ENCODE results near the gene JPH3. TPM values are rescaled to one million over a fixed set of nuclear protein-coding genes. Genes with fewer than 3 reads are reported as not detected.

Gene JPH3
- polyA plus RNA-seq, 1 donor (not counting 4 experiments of a cell fraction or from before 2014, with no cell fraction given), result not detected

DNA sequence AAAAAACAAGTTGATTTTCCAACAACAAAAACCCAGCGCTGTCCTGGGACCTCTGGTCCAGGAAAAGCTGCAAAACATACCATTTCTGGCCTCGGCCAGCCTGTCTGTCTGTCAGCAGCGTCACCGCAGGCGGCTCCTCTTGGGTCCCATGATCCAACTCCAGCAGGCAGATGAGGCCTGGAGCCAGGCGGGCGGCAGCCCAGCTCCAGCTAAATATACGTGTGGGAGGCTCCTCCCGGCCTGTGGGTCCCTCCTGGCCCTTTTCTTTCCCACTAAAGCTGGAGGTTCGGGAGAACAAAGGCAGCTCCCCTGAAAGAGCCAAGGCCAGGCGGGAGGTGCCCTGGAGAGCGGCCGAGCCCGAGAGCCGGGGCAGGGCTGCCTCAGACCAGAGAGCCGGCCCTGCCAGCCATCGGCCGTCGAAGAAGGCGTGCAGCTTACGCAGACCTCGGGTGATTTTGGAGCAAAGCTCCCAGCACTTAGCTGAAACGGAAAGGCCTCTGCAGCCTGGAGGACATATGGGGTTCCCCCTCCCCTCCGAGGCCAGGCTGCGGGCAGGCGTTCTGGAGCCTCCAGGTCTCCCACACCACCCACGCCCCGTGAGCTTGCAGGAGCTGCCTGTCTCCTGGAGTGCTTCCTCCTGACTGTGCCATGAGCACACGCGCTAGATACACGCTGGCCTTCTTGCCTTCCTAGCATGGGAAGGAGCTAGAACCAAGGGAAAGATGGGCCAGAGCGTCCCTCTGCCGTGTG, 19.9 kb upstream of the JPH3 start:
- FAIRE-seq (no peak), DNase-seq (ENCODE audit: low read depth, low spot score) (no peak)
- no peak overlapping the region for H3K4me3 ChIP-seq (ENCODE audit: control insufficient read depth in 2 of 3, extremely low read depth in 1 of 3, insufficient read depth in 2 of 3, low read depth in 1 of 3, low read length in 3 of 3)
- peaks cover 5% of the 10 kb centered on the region for H3K4me1 ChIP-seq (ENCODE audit: control insufficient read depth, extremely low read depth, insufficient read depth, low read length)
- H4K20me1 ChIP-seq (ENCODE audit: control insufficient read depth, extremely low read depth, insufficient read depth, low read length), result no peaks in the 10 kb centered on the region
- no peaks in the 10 kb centered on the region for H3K79me2 ChIP-seq (ENCODE audit: control insufficient read depth, insufficient read depth, low read length)
- H3K27ac ChIP-seq (ENCODE audit: control insufficient read depth, insufficient read depth, low read length), result no peak overlapping the region
- no peaks in the 10 kb centered on the region for H3K9me3 ChIP-seq (ENCODE audit: control insufficient read depth, low read depth, low read length)
- peak overlapping the region; percentile 34 for H3K4me2 ChIP-seq (ENCODE audit: control insufficient read depth, extremely low read depth, insufficient read depth, low read depth, low read length)
- dilution Hi-C loops (cut with MboI; ENCODE audit: extremely low pct_ligation_motif_present, low sequenced_read_pairs), result no loop called here
- H3K9ac ChIP-seq (ENCODE audit: control insufficient read depth, extremely low read depth, insufficient read depth, low read length), result no peak overlapping the region
- peaks cover 34% of the 10 kb centered on the region for H3K27me3 ChIP-seq (ENCODE audit: control insufficient read depth, extremely low read depth, insufficient read depth, low read length)
- no peak overlapping the region for H2AFZ ChIP-seq (ENCODE audit: control insufficient read depth, low read length)
- TF ChIP-seq, protein P1, sequence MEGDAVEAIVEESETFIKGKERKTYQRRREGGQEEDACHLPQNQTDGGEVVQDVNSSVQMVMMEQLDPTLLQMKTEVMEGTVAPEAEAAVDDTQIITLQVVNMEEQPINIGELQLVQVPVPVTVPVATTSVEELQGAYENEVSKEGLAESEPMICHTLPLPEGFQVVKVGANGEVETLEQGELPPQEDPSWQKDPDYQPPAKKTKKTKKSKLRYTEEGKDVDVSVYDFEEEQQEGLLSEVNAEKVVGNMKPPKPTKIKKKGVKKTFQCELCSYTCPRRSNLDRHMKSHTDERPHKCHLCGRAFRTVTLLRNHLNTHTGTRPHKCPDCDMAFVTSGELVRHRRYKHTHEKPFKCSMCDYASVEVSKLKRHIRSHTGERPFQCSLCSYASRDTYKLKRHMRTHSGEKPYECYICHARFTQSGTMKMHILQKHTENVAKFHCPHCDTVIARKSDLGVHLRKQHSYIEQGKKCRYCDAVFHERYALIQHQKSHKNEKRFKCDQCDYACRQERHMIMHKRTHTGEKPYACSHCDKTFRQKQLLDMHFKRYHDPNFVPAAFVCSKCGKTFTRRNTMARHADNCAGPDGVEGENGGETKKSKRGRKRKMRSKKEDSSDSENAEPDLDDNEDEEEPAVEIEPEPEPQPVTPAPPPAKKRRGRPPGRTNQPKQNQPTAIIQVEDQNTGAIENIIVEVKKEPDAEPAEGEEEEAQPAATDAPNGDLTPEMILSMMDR (optimal IDR thresholded peaks at IDR 0.05 in 1 of 3, IDR thresholded peaks at IDR 0.05 in 1 of 3, conservative IDR thresholded peaks at IDR 0.05 in 1 of 3; ENCODE audit: extremely low read depth in 1 of 3, insufficient read depth in 2 of 3, low read length in 3 of 3), result no peak
- TF ChIP-seq EZH2 (IDR thresholded peaks at IDR 0.05; ENCODE audit: low read length), result no peak
- H3K36me3 ChIP-seq (ENCODE audit: control insufficient read depth in 2 of 2, extremely low read depth in 1 of 2, insufficient read depth in 2 of 2, low read length in 2 of 2), result no peaks in the 10 kb centered on the region
- H3K9me1 ChIP-seq (ENCODE audit: control insufficient read depth, extremely low read depth, insufficient read depth, low read length), result no peaks in the 10 kb centered on the region

DNA sequence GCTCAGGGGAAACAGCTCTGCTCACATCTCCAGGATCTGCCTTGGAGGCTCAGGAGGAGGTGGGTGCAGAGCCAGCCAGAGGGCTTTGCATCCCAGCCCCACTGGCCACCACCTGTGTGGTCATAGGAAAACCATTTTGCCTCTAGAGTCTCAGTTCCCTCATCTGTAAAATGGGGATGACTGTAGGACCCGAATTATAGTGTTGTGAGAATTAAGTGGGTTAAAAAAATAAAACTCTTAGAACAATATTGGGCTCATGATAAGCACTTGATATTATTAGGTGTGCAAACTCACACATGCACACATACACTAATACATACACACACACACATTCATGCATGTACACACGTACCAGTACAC, 19.4 kb upstream of the JPH3 start:
- no peaks in the 10 kb centered on the region for H3K36me3 ChIP-seq (ENCODE audit: control insufficient read depth in 2 of 2, extremely low read depth in 1 of 2, insufficient read depth in 2 of 2, low read length in 2 of 2)
- no peak overlapping the region for H3K4me3 ChIP-seq (ENCODE audit: control insufficient read depth in 2 of 3, extremely low read depth in 1 of 3, insufficient read depth in 2 of 3, low read depth in 1 of 3, low read length in 3 of 3)
- H3K9me1 ChIP-seq (ENCODE audit: control insufficient read depth, extremely low read depth, insufficient read depth, low read length), result no peaks in the 10 kb centered on the region
- H3K27ac ChIP-seq (ENCODE audit: control insufficient read depth, insufficient read depth, low read length), result no peak overlapping the region
- no peak overlapping the region for H3K9ac ChIP-seq (ENCODE audit: control insufficient read depth, extremely low read depth, insufficient read depth, low read length)
- H3K4me2 ChIP-seq (ENCODE audit: control insufficient read depth, extremely low read depth, insufficient read depth, low read depth, low read length), result no peak overlapping the region
- no peak for TF ChIP-seq EZH2 (IDR thresholded peaks at IDR 0.05; ENCODE audit: low read length)
- TF ChIP-seq, protein P1 (optimal IDR thresholded peaks at IDR 0.05 in 1 of 3, IDR thresholded peaks at IDR 0.05 in 1 of 3, conservative IDR thresholded peaks at IDR 0.05 in 1 of 3; ENCODE audit: extremely low read depth in 1 of 3, insufficient read depth in 2 of 3, low read length in 3 of 3), result no peak
- H3K4me1 ChIP-seq (ENCODE audit: control insufficient read depth, extremely low read depth, insufficient read depth, low read length), result peaks cover 5% of the 10 kb centered on the region
- H2AFZ ChIP-seq (ENCODE audit: control insufficient read depth, low read length), result no peak overlapping the region
- no peaks in the 10 kb centered on the region for H3K79me2 ChIP-seq (ENCODE audit: control insufficient read depth, insufficient read depth, low read length)
- DNase-seq (ENCODE audit: low read depth, low spot score) (no peak), FAIRE-seq (no peak)
- no peaks in the 10 kb centered on the region for H3K9me3 ChIP-seq (ENCODE audit: control insufficient read depth, low read depth, low read length)
- no peaks in the 10 kb centered on the region for H4K20me1 ChIP-seq (ENCODE audit: control insufficient read depth, extremely low read depth, insufficient read depth, low read length)
- peaks cover 35% of the 10 kb centered on the region for H3K27me3 ChIP-seq (ENCODE audit: control insufficient read depth, extremely low read depth, insufficient read depth, low read length)
- dilution Hi-C loops (cut with MboI; ENCODE audit: extremely low pct_ligation_motif_present, low sequenced_read_pairs), result no loop called here
